Liver (tissue), 3 donors: Measurements from ENCODE around the gene STEEP1.

Experiments
- CTCF ChIP-seq: fragments of 150-350 bp; IDR thresholded peaks from 2 replicates; pipeline ENCODE4 v1.5.1; 2017; ENCODE audit warnings: improper control_type of control experiment, low read depth, low read length; ENCODE audit not compliant: missing input control
- GABPA ChIP-seq, 2 donors: IDR thresholded peaks in 1 of 2; conservative IDR thresholded peaks in 1 of 2; 2 replicates each; pipeline ENCODE4 v1.6.1; 2016; ENCODE audit warnings: antibody characterized with exemption in 2 of 2, mild to moderate bottlenecking in 1 of 2, moderate library complexity in 1 of 2
- RXRA ChIP-seq, 2 donors: IDR thresholded peaks; 2 replicates each; pipeline ENCODE4 v1.6.1; 2017 to 2018; ENCODE audit warnings: antibody characterized with exemption in 2 of 2, mild to moderate bottlenecking in 1 of 2
- TAF1 ChIP-seq: conservative IDR thresholded peaks from 2 replicates; pipeline ENCODE4 v1.6.1; 2016; ENCODE audit warnings: antibody characterized with exemption, mild to moderate bottlenecking
- YY1 ChIP-seq: IDR thresholded peaks from 2 replicates; pipeline ENCODE4 v1.6.1; 2016; ENCODE audit warnings: antibody characterized with exemption, mild to moderate bottlenecking
- donor health status: healthy.
- donor health status: healthy.

DNA sequence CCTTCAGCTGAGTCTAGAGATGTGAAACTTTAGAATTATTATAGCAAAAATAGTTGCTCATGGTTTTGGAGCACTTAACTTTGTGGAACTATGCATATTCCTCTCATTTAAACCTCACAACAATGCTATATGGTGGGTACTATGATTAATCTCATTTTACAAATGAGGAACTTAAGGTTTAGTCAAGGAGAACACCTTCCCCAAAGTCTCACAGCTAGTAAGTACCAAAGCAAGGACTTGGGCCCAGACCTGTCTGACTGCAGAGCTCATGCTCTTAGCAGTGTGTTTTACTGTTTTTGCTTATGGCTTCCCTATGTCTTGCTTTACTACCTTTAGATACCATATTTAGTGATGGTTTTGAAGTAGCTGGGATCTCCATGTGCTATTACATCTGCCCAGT lies 14.2 kb upstream of the STEEP1 start:
- TF ChIP-seq RXRA (IDR thresholded peaks at IDR 0.05) (no peak), CTCF (no peak), GABPA (IDR thresholded peaks at IDR 0.05 in 1 of 2, conservative IDR thresholded peaks at IDR 0.05 in 1 of 2) (no peak), YY1 (no peak), TAF1 (no peak)
